AG20443 (cell line): ENCODE data around the gene TRAK2.
"Not testable (repeated sequence)": the region's sequence is repeated elsewhere in the genome, so short reads cannot be mapped to it uniquely, and the experiment has no call there.

Source experiments
- DNase-seq: peaks from one replicate; pipeline ENCODE4 v3.0.0; 2012; ENCODE audit warnings: low spot score, mixed read lengths

Gene TRAK2

GRCh38 chr2:201415149-201415548 lies 36.1 kb downstream of the TRAK2 start:
- DNase-seq: no peak

GRCh38 chr2:201414099-201415023 lies 36.9 kb downstream of the TRAK2 start:
- no peak for DNase-seq

GRCh38 chr2:201413552-201413951 lies 37.7 kb downstream of the TRAK2 start:
- DNase-seq: no peak

DNA sequence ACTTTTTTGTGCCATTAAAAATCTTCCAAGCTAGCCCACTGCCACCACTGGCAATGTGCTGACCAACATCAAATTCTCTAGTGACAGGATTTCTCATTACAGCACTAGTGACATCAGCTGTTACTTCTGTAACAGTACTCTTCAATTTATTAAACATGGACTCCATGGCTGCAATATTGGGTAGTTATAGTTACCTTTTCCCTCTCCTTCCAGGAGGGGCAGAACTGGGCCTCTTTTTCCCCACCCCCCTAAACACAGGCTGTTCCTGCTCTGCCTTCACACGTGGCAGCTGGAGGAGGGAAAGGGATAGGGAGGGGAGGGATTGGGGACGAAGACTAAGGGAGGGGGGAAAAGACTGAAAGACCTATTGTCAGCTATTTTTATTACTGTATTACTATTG lies 38.1 kb downstream of the TRAK2 start:
- no peak for DNase-seq

GRCh38 chr2:201411421-201411820 lies 39.8 kb downstream of the TRAK2 start:
- DNase-seq: peak; percentile 25

- DNase-seq: no peak
Observed at GRCh38 chr2:201408931-201409330, 42.3 kb downstream of the TRAK2 start.

DNA sequence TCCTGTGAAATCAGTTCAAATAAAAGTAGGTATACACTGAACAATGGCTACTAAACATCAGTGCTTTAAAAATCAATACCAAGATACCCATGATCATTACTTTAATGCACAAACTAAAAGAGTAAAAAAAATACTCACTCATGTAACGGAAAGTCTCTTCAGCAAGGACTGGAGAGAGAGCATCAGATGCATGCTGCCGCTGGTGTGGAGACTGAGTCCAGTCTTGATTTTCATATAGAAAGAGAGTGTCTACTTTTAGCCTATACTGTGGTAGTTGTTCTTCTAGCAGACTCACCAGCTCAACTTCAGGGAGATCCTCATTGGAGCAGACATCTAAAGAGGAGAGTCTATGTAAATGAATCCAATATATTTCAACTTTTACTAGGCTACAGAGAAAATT lies 44.0 kb downstream of the TRAK2 start:
- DNase-seq: no peak

GRCh38 chr2:201406077-201406662 lies 45.1 kb downstream of the TRAK2 start:
- DNase-seq: peak; percentile 61

DNA sequence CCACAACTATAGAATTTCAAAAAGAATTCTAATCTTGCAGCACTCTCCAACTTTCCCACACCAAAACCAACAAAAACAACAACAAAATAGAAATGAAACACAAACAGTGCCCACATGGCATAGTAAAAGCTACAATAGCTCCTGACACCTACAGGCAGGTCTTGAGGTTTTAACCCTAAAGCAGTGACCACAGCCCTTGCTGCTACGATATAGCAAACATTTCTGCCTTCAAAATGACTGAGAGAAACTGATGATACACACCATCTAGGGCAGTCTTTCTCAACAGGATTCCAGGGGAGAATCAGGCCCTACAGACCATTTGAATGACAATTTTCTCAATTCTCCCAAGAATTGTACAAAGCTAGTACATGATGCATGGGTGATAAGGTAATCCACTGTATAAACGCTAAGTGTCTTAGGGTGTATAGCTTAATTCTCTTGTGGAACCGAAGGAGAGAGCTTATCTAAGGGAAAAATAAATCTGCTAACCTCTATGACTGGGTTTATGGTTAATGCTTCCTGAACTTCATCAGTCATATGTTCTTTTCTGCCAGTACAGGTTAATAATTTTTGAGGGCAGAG lies 46.5 kb downstream of the TRAK2 start:
- DNase-seq: no peak

DNA sequence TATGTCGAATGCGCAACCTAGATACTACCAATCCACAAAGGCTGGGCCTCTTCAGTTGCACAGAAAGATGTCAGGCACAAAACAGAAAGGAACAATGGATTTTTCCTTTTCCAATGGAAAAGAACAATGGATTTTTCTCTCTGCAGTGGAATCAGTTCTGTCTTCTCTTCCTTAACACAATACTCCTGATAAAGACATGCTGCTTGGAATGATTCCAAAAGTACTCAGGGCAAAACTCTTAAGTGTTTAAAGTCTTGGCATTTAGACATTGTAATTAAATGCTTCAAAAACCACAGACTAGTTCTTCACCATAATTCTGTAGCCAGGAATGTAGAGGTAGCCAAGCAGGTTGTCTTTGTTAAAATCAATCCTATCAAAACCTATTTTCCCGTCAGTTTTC lies 47.4 kb downstream of the TRAK2 start:
- DNase-seq: no peak

DNA sequence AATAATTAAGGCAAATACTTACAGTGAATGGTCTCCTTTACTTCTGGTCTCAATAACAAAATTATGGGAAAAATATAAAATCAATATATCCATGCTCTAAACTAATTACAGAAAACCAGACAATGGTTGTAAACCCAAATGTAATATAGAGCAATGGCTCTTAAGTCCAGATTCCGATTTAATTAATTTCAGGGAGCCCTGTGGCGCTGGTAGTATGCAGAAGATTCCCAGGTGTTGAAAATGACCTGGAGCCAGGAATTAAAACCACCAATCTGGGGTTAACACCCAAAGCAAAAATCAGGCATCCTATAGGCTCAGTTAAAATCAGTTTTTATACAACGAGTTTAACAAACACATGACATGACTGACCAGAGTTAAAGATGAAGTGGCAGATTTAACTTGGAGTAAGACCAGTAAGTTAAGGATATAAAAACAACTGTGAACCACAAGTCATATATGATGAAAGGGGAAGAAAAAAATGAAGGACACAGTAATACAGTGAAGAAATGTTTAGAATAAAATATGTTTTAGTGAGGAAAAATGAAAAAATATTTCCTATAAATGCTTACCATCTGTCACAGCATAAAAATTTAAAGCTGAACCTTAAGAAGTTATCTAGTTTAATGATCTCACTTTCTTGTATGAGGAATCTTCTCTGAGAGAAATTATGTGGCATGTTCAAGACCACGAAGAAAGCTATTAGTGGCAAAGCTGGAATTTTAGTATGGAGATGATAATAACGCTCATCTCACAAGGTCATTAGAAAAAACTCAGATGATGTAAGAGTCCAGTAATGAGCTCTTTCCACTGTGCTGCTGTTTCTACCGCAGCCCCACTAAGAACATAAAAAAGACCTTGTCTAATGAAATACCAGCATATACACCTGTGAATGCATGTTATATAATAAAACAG lies 48.4 kb downstream of the TRAK2 start:
- no peak for DNase-seq

GRCh38 chr2:201401815-201402214 lies 49.4 kb downstream of the TRAK2 start:
- DNase-seq: no peak

DNA sequence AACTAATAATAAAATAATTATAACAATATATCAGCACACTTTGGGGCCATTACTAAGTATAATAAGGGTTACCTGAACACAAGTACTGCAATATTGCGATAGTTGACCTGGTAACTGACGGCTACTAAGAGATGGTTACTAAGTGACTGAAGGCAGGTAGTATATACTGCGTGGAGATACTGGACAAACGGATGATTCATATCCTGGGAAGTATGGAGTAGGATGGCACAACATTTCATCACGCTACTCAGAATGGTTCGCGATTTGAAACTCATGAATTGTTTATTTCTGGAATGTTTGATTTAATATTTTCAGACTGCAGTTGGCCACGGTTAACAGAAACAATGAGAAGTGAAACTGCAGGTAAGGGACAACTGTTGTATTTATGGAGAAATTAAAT lies 54.7 kb downstream of the TRAK2 start:
- DNase-seq: no peak

GRCh38 chr2:201383136-201383535 lies 68.1 kb downstream of the TRAK2 start:
- DNase-seq: no peak

DNA sequence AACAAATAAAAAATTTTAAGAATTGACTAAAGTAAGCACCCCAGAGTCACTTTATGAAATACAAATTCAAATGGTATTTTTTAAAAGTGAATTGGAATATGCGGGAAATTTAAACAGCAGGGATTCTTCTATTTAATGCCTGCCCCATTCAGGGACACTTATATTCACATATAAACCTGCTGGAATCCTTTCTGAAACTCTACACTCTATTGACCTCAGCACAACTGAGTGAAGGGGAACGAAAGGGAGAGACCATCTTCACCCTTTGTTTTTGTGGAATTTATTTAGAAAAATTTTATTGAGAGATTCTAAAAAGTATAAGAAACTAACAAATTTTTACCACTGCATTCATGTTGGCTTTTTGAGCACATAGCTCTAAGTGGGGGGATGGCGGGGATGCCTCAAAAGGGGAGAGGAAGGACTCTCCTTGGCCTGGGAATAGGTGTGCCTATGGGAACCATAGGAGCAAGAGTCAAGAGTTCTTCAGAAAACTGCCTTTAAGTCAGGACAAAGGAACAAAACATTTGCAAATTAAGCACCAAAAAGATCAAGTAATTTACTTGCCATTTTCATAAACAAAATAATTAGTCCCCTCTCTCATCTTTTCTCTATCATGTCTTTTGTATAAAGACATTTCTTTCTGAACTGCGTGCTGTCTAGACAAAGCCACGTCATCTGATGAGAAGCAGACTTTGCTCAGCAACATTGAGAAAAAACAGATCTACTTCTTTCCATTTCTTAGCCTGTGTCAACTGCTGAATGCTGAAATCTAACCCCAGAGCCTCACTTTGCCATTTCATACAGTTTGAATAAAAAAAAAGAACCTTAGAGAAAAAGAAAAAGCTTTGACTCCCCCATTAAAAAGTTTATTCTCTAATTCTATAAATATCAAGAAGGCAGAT lies 72.5 kb downstream of the TRAK2 start:
- DNase-seq: no peak

GRCh38 chr2:201377218-201377617 lies 74.0 kb downstream of the TRAK2 start:
- no peak for DNase-seq

DNA sequence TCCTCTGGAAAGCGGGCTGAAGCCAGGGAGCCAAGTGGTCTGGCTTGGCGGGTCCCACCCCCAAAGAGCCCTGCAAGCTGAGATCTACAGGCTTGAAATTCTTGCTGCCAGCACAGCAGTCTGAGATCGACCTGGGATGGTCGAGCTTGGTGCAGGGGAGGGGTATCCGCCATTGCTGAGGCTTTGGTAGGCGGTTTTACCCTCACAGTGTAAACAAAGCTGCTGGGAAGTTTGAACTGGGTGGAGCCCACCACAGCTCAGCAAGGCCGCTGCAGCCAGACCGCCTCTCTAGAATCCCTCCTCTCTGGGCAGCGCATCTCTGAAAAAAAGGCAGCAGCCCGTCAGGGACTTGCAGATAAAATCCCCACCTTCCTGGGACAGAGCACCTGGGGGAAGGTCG lies 81.5 kb downstream of the TRAK2 start:
- no peak for DNase-seq

- DNase-seq: not testable (repeated sequence)
Observed at GRCh38 chr2:201369318-201369717, 81.9 kb downstream of the TRAK2 start.

GRCh38 chr2:201366146-201366545 lies 85.1 kb downstream of the TRAK2 start:
- DNase-seq: no peak

- DNase-seq: peak; percentile 51
Observed at GRCh38 chr2:201363857-201364560, 87.2 kb downstream of the TRAK2 start.
